ENCODE measurements around the gene MINK1. TPM values are rescaled to one million over a fixed set of nuclear protein-coding genes. Genes with fewer than 3 reads are reported as not detected.

The MINK1 gene
- total and polyA plus RNA-seq, 2 of the 8 experiments (the other 6 are each of a cell fraction or from before 2014, with no cell fraction given), result 26.9 to 77.7 TPM

DNA sequence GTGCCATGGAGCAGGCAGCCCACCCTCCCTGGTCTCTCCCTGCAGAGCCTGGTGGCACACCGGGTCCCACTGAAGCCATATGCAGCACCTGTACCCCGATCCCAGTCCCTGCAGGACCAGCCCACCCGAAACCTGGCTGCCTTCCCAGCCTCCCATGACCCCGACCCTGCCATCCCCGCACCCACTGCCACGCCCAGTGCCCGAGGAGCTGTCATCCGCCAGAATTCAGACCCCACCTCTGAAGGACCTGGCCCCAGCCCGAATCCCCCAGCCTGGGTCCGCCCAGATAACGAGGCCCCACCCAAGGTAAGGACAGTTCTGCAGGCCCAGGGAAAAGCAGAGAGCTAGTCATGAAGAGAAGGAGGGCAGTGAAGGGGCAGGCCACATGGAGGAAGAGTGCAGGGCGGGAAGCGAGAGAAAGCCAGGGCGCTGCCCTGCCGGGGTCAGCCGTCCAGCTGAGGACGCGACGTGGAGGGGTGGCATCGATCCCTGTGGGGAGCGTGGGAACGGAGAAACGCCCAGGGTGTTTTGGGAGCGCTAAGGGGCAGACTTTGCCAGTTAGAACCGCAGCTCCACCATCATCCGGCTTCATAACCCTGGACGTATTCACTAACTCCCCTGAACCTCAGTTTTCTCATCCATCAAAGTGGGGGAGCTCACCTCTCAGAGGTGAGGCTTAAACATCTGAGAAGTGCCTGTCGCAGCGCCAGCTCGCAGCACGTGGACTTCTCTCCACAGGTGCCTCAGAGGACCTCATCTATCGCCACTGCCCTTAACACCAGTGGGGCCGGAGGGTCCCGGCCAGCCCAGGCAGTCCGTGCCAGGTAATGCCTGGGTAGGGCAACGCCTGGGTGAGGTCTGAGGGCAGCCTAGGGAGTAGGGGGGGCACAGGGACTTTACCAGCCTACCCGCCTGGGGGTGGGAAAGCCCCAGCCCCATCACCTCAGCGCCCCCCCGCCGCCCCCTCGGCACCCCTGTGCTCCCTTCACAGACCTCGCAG, 58.6 kb downstream of the MINK1 start:
- Histone ChIP-seq H2AK5ac (ENCODE audit: low read depth, low read length) (no peak overlapping the region), H3K36me3 (ENCODE audit: control insufficient read depth in 2 of 4, insufficient read depth in 4 of 4, low read length in 3 of 4) (peaks cover 11 to 49% (median 33%) of the 10 kb centered on the region in 4 experiments), H2BK12ac (ENCODE audit: low read depth, low read length) (no peak overlapping the region), H2BK120ac (replicated peaks; ENCODE audit: low read depth, low read length) (no peak overlapping the region), H3K4ac (replicated peaks; ENCODE audit: insufficient read length, low read depth, low read length) (no peak overlapping the region), H3K56ac (replicated peaks; ENCODE audit: insufficient read length, low read depth, low read length) (no peak overlapping the region), H4K20me1 (replicated peaks in 1 of 2; ENCODE audit: control insufficient read depth in 1 of 2, insufficient read depth in 2 of 2, low read length in 2 of 2) (peaks cover 0 to 10% of the 10 kb centered on the region in 2 experiments), H3K4me1 (replicated peaks in 1 of 4; ENCODE audit: control insufficient read depth in 3 of 4, insufficient read depth in 4 of 4, low read length in 3 of 4) (no peaks in the 10 kb centered on the region; a peak in 1 of 7 replicates), H3K27ac (ENCODE audit: low read depth, low read length) (no peak overlapping the region), H3K9me3 (ENCODE audit: insufficient read depth in 2 of 2, low read depth in 1 of 2, low read length in 1 of 2) (no peaks in the 10 kb centered on the region), H3K9ac (replicated peaks in 1 of 4; ENCODE audit: extremely low read depth in 1 of 4, low read depth in 3 of 4, low read length in 3 of 4) (no peak overlapping the region), H4K91ac (replicated peaks; ENCODE audit: insufficient read length, low read length) (no peak overlapping the region), H3K18ac (ENCODE audit: extremely low read depth, low read length) (no peak overlapping the region), H3K14ac (ENCODE audit: insufficient read length) (no peak overlapping the region), H3K4me2 (ENCODE audit: insufficient read depth in 1 of 2, low read depth in 2 of 2, low read length in 2 of 2) (no peak overlapping the region), H3K27me3 (replicated peaks in 1 of 4; ENCODE audit: control insufficient read depth in 3 of 4, extremely low read depth in 1 of 4, insufficient read depth in 3 of 4, low read length in 3 of 4) (no peaks in the 10 kb centered on the region), H2BK15ac (ENCODE audit: low read length) (no peak overlapping the region), H2BK5ac (ENCODE audit: low read depth, low read length) (no peak overlapping the region), H4K5ac (ENCODE audit: insufficient read length, low read depth, low read length) (no peak overlapping the region), H3K23ac (ENCODE audit: insufficient read length) (no peak overlapping the region), H2BK20ac (ENCODE audit: low read length) (no peak overlapping the region), H2AFZ (ENCODE audit: low read length) (no peak overlapping the region), H4K8ac (ENCODE audit: extremely low read depth, insufficient read depth, low read length) (no peak overlapping the region; the same call in 1 of the 2 replicates), H3K79me2 (ENCODE audit: control insufficient read depth in 1 of 2, insufficient read depth in 2 of 2, low read length in 2 of 2) (no peaks in the 10 kb centered on the region), H3K4me3 (ENCODE audit: extremely low read depth in 1 of 4, insufficient read depth in 2 of 4, low read depth in 3 of 4, low read length in 4 of 4) (no peak overlapping the region), H3K79me1 (ENCODE audit: low read depth, low read length) (no peaks in the 10 kb centered on the region; the same call in 1 of the 2 replicates), H3K23me2 (ENCODE audit: low read depth, low read length) (no peaks in the 10 kb centered on the region)
- FAIRE-seq, result no peak
- no peak for DNase-seq (ENCODE audit: low read depth in 1 of 2, low spot score in 2 of 2)
- 92% methylated on average over 35 of the region's 42 CpGs; no CpG with 5 or more reads in 1 of the 2 experiments for WGBS, 2 experiments (ENCODE audit: extremely low coverage in 1 of 2, insufficient coverage in 1 of 2, insufficient read length in 1 of 2, insufficient replicate concordance in 2 of 2, low coverage in 1 of 2, low lambda C conversion rate in 2 of 2, missing lambda C conversion rate in 1 of 2)
- POLR2A ChIA-PET (ENCODE audit: partially characterized antibody), result interaction anchor here (0.8 to 1.8 kb wide), 5 partner anchors 8 to 189 kb away, joined by 3 to 5 read pairs (median 3); partner anchors contain the start of genes C17orf107, GLTPD2 and PLD2
- CTCF ChIA-PET (ENCODE audit: partially characterized antibody), result interaction anchor here (0.5 to 4.5 kb wide), 10 partner anchors 10 to 316 kb away, joined by 3 to 23 read pairs (median 4); partner anchors contain the start of gene CHRNE
- TF ChIP-seq, protein P1, sequence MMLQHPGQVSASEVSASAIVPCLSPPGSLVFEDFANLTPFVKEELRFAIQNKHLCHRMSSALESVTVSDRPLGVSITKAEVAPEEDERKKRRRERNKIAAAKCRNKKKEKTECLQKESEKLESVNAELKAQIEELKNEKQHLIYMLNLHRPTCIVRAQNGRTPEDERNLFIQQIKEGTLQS (IDR thresholded peaks at IDR 0.05; ENCODE audit: insufficient read depth, low read depth, low read length), result no peak
- TF ChIP-seq RFX5 (IDR thresholded peaks at IDR 0.05; ENCODE audit: borderline replicate concordance, low read depth, low read length) (no peak), JUND (IDR thresholded peaks at IDR 0.05; ENCODE audit: low read length) (no peak), SIRT6 (IDR thresholded peaks at IDR 0.05; ENCODE audit: low read length) (no peak), CHD1 (IDR thresholded peaks at IDR 0.05; ENCODE audit: low read depth, low read length) (no peak), SIX5 (IDR thresholded peaks at IDR 0.05; ENCODE audit: low read depth, low read length) (no peak), MAFK (IDR thresholded peaks at IDR 0.05; ENCODE audit: low read depth, low read length) (no peak), RXRA (IDR thresholded peaks at IDR 0.05; ENCODE audit: insufficient read depth, low read depth, low read length) (no peak), EZH2 (IDR thresholded peaks at IDR 0.05; ENCODE audit: low read depth, low read length, severe bottlenecking) (no peak)
- TF ChIP-seq, protein P2, sequence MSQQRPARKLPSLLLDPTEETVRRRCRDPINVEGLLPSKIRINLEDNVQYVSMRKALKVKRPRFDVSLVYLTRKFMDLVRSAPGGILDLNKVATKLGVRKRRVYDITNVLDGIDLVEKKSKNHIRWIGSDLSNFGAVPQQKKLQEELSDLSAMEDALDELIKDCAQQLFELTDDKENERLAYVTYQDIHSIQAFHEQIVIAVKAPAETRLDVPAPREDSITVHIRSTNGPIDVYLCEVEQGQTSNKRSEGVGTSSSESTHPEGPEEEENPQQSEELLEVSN (IDR thresholded peaks at IDR 0.05), result no peak
